Effector CD8-positive, alpha-beta T cell (primary cell): ENCODE measurements around the gene DLGAP4.

Source experiments
- DNase-seq: peaks from one replicate; lab custom pipeline; 2025; lab: John Stamatoyannopoulos, UW

DLGAP4 gene

GRCh38 chr20:36478137-36478905, 172.2 kb downstream of the DLGAP4 start:
- no peak for DNase-seq

GRCh38 chr20:36479938-36480337, 173.8 kb downstream of the DLGAP4 start:
- no peak for DNase-seq

- no peak for DNase-seq
Measured at GRCh38 chr20:36480456-36481048, 174.4 kb downstream of the DLGAP4 start.

GRCh38 chr20:36481380-36482043, 175.4 kb downstream of the DLGAP4 start:
- DNase-seq = no peak

- DNase-seq = no peak
Measured at GRCh38 chr20:36482044-36482473, 175.9 kb downstream of the DLGAP4 start.

- no peak for DNase-seq
Measured at GRCh38 chr20:36483209-36483918, 177.2 kb downstream of the DLGAP4 start.

- DNase-seq = no peak
Measured at GRCh38 chr20:36483919-36484808, 178.0 kb downstream of the DLGAP4 start.

- DNase-seq = no peak
Measured at GRCh38 chr20:36485286-36485685, 179.1 kb downstream of the DLGAP4 start.

GRCh38 chr20:36487069-36487468, 180.9 kb downstream of the DLGAP4 start:
- no peak for DNase-seq

- DNase-seq = no peak
Measured at GRCh38 chr20:36490191-36490590, 184.1 kb downstream of the DLGAP4 start.

GRCh38 chr20:36491901-36492617, 185.9 kb downstream of the DLGAP4 start:
- peak; percentile 8 for DNase-seq

GRCh38 chr20:36493051-36493800, 187.1 kb downstream of the DLGAP4 start:
- DNase-seq = no peak

GRCh38 chr20:36493801-36494114, 187.6 kb downstream of the DLGAP4 start:
- DNase-seq = no peak

GRCh38 chr20:36496707-36497669, 190.8 kb downstream of the DLGAP4 start:
- no peak for DNase-seq

GRCh38 chr20:36497856-36498255, 191.7 kb downstream of the DLGAP4 start:
- DNase-seq = no peak

GRCh38 chr20:36498386-36499179, 192.4 kb downstream of the DLGAP4 start:
- no peak for DNase-seq

GRCh38 chr20:36499211-36499610, 193.1 kb downstream of the DLGAP4 start:
- DNase-seq = no peak
